ENCODE measurements around the gene AK3.

AK3 gene

DNA sequence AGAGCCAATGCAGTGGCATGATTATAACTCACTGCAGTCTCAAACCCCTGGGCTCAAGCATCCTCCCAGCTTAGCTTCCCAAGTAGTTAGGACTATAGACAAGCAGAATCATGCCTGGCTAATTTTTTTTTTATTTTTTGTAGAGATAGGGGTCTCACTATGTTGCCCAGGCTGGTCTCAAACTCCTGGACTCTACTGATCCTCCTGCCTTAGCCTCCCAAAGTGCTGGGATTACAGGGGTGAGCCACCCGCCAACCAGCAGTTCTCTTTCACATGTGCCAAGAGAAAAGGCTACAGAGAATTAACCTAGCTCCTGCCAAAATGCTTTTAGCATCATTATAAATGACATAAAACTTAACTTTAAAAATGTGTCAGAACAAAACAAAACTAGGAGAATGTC, 8.1 kb downstream of the AK3 start:
- no peak overlapping the region for H3K4me3 ChIP-seq (replicated peaks; ENCODE audit: insufficient read depth, low read length)
- no peak overlapping the region for H3K27ac ChIP-seq (replicated peaks)
- no peaks in the 10 kb centered on the region for H3K27me3 ChIP-seq (ENCODE audit: insufficient read depth, poor library complexity, severe bottlenecking)
- DNase-seq (ENCODE audit: low read depth in 1 of 2, low spot score in 1 of 2), result no peak
- TF ChIP-seq POLR2AphosphoS5 (IDR thresholded peaks at IDR 0.05; ENCODE audit: low read depth), result no peak
- TF ChIP-seq, protein P1, sequence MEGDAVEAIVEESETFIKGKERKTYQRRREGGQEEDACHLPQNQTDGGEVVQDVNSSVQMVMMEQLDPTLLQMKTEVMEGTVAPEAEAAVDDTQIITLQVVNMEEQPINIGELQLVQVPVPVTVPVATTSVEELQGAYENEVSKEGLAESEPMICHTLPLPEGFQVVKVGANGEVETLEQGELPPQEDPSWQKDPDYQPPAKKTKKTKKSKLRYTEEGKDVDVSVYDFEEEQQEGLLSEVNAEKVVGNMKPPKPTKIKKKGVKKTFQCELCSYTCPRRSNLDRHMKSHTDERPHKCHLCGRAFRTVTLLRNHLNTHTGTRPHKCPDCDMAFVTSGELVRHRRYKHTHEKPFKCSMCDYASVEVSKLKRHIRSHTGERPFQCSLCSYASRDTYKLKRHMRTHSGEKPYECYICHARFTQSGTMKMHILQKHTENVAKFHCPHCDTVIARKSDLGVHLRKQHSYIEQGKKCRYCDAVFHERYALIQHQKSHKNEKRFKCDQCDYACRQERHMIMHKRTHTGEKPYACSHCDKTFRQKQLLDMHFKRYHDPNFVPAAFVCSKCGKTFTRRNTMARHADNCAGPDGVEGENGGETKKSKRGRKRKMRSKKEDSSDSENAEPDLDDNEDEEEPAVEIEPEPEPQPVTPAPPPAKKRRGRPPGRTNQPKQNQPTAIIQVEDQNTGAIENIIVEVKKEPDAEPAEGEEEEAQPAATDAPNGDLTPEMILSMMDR (IDR thresholded peaks at IDR 0.05; ENCODE audit: insufficient read depth, low read length), result no peak
- TF ChIP-seq, protein P2, sequence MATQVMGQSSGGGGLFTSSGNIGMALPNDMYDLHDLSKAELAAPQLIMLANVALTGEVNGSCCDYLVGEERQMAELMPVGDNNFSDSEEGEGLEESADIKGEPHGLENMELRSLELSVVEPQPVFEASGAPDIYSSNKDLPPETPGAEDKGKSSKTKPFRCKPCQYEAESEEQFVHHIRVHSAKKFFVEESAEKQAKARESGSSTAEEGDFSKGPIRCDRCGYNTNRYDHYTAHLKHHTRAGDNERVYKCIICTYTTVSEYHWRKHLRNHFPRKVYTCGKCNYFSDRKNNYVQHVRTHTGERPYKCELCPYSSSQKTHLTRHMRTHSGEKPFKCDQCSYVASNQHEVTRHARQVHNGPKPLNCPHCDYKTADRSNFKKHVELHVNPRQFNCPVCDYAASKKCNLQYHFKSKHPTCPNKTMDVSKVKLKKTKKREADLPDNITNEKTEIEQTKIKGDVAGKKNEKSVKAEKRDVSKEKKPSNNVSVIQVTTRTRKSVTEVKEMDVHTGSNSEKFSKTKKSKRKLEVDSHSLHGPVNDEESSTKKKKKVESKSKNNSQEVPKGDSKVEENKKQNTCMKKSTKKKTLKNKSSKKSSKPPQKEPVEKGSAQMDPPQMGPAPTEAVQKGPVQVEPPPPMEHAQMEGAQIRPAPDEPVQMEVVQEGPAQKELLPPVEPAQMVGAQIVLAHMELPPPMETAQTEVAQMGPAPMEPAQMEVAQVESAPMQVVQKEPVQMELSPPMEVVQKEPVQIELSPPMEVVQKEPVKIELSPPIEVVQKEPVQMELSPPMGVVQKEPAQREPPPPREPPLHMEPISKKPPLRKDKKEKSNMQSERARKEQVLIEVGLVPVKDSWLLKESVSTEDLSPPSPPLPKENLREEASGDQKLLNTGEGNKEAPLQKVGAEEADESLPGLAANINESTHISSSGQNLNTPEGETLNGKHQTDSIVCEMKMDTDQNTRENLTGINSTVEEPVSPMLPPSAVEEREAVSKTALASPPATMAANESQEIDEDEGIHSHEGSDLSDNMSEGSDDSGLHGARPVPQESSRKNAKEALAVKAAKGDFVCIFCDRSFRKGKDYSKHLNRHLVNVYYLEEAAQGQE (IDR thresholded peaks at IDR 0.05; ENCODE audit: insufficient replicate concordance, low read depth), result no peak
- no peak for TF ChIP-seq SPI1 (IDR thresholded peaks at IDR 0.05; ENCODE audit: borderline replicate concordance, low read depth)
- no peak for TF ChIP-seq GABPA (IDR thresholded peaks at IDR 0.05; ENCODE audit: low read depth)

DNA sequence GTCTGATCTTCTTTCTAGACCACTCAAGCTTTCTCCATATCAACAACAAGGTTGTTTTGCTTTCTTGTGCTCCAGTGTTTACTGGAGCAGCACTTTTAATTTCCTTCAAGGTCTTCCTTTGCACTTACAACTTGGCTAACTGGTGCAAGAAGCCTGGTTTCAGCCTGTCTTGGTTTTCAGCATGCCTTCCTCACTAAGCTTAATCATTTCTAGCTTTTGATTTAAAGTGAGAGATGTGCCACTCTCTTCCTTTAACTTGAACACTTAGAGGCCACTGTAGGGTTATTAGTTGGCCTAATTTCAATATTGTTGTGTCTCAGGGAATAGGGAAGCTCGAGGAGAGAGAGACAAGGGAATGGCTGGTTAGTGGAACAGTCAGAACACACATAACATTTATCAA, 13.4 kb downstream of the AK3 start:
- Histone ChIP-seq H3K27ac (replicated peaks) (no peak overlapping the region), H3K4me3 (replicated peaks; ENCODE audit: insufficient read depth, low read length) (no peak overlapping the region), H3K27me3 (ENCODE audit: insufficient read depth, poor library complexity, severe bottlenecking) (no peaks in the 10 kb centered on the region)
- TF ChIP-seq, protein P1 (IDR thresholded peaks at IDR 0.05; ENCODE audit: insufficient read depth, low read length), result no peak
- TF ChIP-seq GABPA (IDR thresholded peaks at IDR 0.05; ENCODE audit: low read depth) (no peak), POLR2AphosphoS5 (IDR thresholded peaks at IDR 0.05; ENCODE audit: low read depth) (no peak), SPI1 (IDR thresholded peaks at IDR 0.05; ENCODE audit: borderline replicate concordance, low read depth) (no peak)
- TF ChIP-seq, protein P2 (IDR thresholded peaks at IDR 0.05; ENCODE audit: insufficient replicate concordance, low read depth), result no peak
- no peak for DNase-seq (ENCODE audit: low read depth in 1 of 2, low spot score in 1 of 2)

DNA sequence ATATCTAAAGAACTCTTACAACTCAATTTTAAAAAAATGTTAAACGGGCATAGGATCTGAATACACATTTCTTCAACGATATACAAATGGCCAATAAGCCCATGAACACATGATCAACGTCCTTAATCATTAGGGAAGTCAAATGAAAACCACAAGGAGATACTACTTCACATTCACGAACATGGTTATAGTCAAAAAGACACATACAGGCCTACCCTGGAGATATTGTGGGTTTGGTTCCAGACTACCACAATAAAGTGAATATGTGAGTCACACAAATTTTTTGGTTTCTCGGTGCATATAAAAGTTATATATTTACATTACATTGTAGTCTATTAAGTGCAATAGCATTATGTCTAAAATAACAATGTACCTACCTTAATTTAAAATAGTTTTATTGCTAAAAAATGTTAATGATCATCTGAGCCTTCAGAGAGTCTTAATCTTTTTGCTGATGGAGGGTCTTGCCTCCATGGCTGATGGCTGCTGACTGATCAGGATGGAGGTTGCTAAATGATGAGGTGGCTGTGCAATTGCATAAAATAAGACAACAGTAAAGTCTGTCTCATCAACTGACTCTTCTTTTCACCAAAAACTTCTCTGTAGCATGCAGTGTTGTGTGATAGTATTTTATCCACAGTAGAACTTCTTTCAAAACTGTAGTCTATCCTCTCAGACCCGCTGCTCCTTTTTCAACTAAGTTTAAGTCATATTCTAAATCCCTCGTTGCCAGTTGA, 15.1 kb downstream of the AK3 start:
- Histone ChIP-seq H3K27me3 (ENCODE audit: insufficient read depth, poor library complexity, severe bottlenecking) (no peaks in the 10 kb centered on the region), H3K27ac (replicated peaks) (no peak overlapping the region), H3K4me3 (replicated peaks; ENCODE audit: insufficient read depth, low read length) (no peak overlapping the region)
- DNase-seq (ENCODE audit: low read depth in 1 of 2, low spot score in 1 of 2), result no peak
- TF ChIP-seq SPI1 (IDR thresholded peaks at IDR 0.05; ENCODE audit: borderline replicate concordance, low read depth), result no peak
- no peak for TF ChIP-seq POLR2AphosphoS5 (IDR thresholded peaks at IDR 0.05; ENCODE audit: low read depth)
- no peak for TF ChIP-seq GABPA (IDR thresholded peaks at IDR 0.05; ENCODE audit: low read depth)
- TF ChIP-seq, protein P2 (IDR thresholded peaks at IDR 0.05; ENCODE audit: insufficient replicate concordance, low read depth), result no peak
- TF ChIP-seq, protein P1 (IDR thresholded peaks at IDR 0.05; ENCODE audit: insufficient read depth, low read length), result no peak
